H1 (cell line): Measurements from ENCODE around the gene CENPF. TPM values are rescaled to one million over a fixed set of nuclear protein-coding genes. Genes with fewer than 3 reads are reported as not detected.

ENCODE experiments used
- CTCF ChIA-PET: fragments of 300-600 bp; sonication (Branson Sonifier 250); formaldehyde crosslinking; loops from one replicate; lab custom pipeline; 2021; ENCODE audit not compliant: partially characterized antibody; lab: Charles Lee
- POLR2A ChIA-PET: fragments of 300-600 bp; sonication (Branson Sonifier 250); formaldehyde crosslinking; loops from one replicate; lab custom pipeline; 2021; ENCODE audit warnings: inconsistent platforms; ENCODE audit not compliant: partially characterized antibody; lab: Charles Lee
- DNase-seq, 2 experiments: peaks; one replicate each; pipeline versions ENCODE4 v3.0.0 to v3.0.0-alpha.2; 2010 to 2022; ENCODE audit warnings: low spot score in 2 of 2, low read depth in 1 of 2, mixed read lengths in 1 of 2
- FAIRE-seq: peaks from 2 replicates; lab custom pipeline; 2011; peaks lifted over from hg19 to GRCh38; lab: Jason Lieb, UNC
- H2AFZ ChIP-seq: 2 replicates; pipeline ENCODE4 v1.8.1; 2012; ENCODE audit warnings: low read length, inconsistent platforms
- H2AK5ac ChIP-seq: 2 replicates; pipeline ENCODE4 v1.6.1; 2013; ENCODE audit warnings: low read depth, low read length
- H2BK120ac ChIP-seq: replicated peaks from 2 replicates; pipeline ENCODE3; 2013; ENCODE audit warnings: low read depth, low read length, inconsistent platforms
- H2BK12ac ChIP-seq: 2 replicates; pipeline ENCODE4 v1.6.1; 2013; ENCODE audit warnings: low read depth, low read length
- H2BK15ac ChIP-seq: 2 replicates; pipeline ENCODE4 v1.6.1; 2013; ENCODE audit warnings: low read length
- H2BK20ac ChIP-seq: 2 replicates; pipeline ENCODE4 v1.6.1; 2013; ENCODE audit warnings: low read length
- H2BK5ac ChIP-seq: 2 replicates; pipeline ENCODE4 v1.6.1; 2013; ENCODE audit warnings: low read depth, low read length
- H3K14ac ChIP-seq: 2 replicates; pipeline ENCODE4 v1.6.1; 2013; ENCODE audit warnings: inconsistent platforms; ENCODE audit not compliant: insufficient read length
- H3K18ac ChIP-seq: 2 replicates; pipeline ENCODE4 v1.6.1; 2013; ENCODE audit warnings: low read length; ENCODE audit errors: extremely low read depth
- H3K23ac ChIP-seq: 2 replicates; pipeline ENCODE4 v1.6.1; 2013; ENCODE audit warnings: inconsistent platforms; ENCODE audit not compliant: insufficient read length
- H3K23me2 ChIP-seq: 2 replicates; pipeline ENCODE4 v1.6.1; 2013; ENCODE audit warnings: low read depth, low read length
- H3K27ac ChIP-seq: 2 replicates; pipeline ENCODE4 v1.6.1; 2011; ENCODE audit warnings: low read depth, low read length, inconsistent platforms
- H3K27me3 ChIP-seq, 4 experiments: replicated peaks in 1 of 4; 1 replicate in 1 of 4; 2 replicates in 3 of 4; pipeline versions ENCODE4 v1.6.1 to v1.8.1; 2011 to 2013; ENCODE audit warnings: low read length in 3 of 4, mild to moderate bottlenecking in 3 of 4, inconsistent platforms in 2 of 4, mixed read lengths in 2 of 4, moderate library complexity in 1 of 4; ENCODE audit not compliant: control insufficient read depth in 3 of 4, insufficient read depth in 3 of 4; ENCODE audit errors: extremely low read depth in 1 of 4
- H3K36me3 ChIP-seq, 4 experiments: 2 replicates each; pipeline versions ENCODE4 v1.6.1 to v1.8.1; 2011 to 2013; ENCODE audit warnings: mild to moderate bottlenecking in 4 of 4, low read length in 3 of 4, moderate library complexity in 2 of 4, control low read depth in 1 of 4, inconsistent platforms in 1 of 4; ENCODE audit not compliant: insufficient read depth in 4 of 4, control insufficient read depth in 2 of 4
- H3K4ac ChIP-seq: replicated peaks from 2 replicates; pipeline ENCODE3; 2013; ENCODE audit warnings: low read length, low read depth, mixed read lengths, inconsistent platforms; ENCODE audit not compliant: insufficient read length
- H3K4me1 ChIP-seq, 4 experiments: replicated peaks in 1 of 4; 1 replicate in 1 of 4; 2 replicates in 3 of 4; pipeline versions ENCODE4 v1.6.1 to v1.8.1; 2011 to 2013; ENCODE audit warnings: low read length in 3 of 4, inconsistent platforms in 2 of 4, mixed read lengths in 1 of 4; ENCODE audit not compliant: insufficient read depth in 4 of 4, control insufficient read depth in 3 of 4
- H3K4me2 ChIP-seq, 2 experiments: 2 replicates each; pipeline versions ENCODE4 v1.6.1 to v1.8.1; 2011 to 2013; ENCODE audit warnings: low read depth in 2 of 2, low read length in 2 of 2, control low read depth in 1 of 2, inconsistent platforms in 1 of 2, mild to moderate bottlenecking in 1 of 2; ENCODE audit not compliant: insufficient read depth in 1 of 2
- H3K4me3 ChIP-seq, 4 experiments: fragments of 200-600, 300-600 bp in 1 of 4; sonication (generic), shearing (Covaris generic), sonication (Bioruptor Twin) in 1 of 4; 2 replicates each; pipeline versions ENCODE4 v1.5.1 to v1.8.1; 2011 to 2016; ENCODE audit warnings: low read length in 4 of 4, low read depth in 3 of 4, control low read depth in 2 of 4, inconsistent platforms in 2 of 4, mild to moderate bottlenecking in 2 of 4, mixed read lengths in 1 of 4, moderate library complexity in 1 of 4; ENCODE audit not compliant: insufficient read depth in 2 of 4; ENCODE audit errors: extremely low read depth in 1 of 4
- H3K56ac ChIP-seq: replicated peaks from 2 replicates; pipeline ENCODE3; 2013; ENCODE audit warnings: low read depth, mild to moderate bottlenecking, mixed read lengths, low read length, inconsistent platforms; ENCODE audit not compliant: insufficient read length
- H3K79me1 ChIP-seq: 2 replicates; pipeline ENCODE4 v1.6.1; 2013; ENCODE audit warnings: low read depth, low read length, control low read depth
- H3K79me2 ChIP-seq, 2 experiments: 2 replicates each; pipeline versions ENCODE4 v1.6.1 to v1.8.1; 2012 to 2013; ENCODE audit warnings: low read length in 2 of 2, mild to moderate bottlenecking in 2 of 2, inconsistent platforms in 1 of 2; ENCODE audit not compliant: insufficient read depth in 2 of 2, control insufficient read depth in 1 of 2
- H3K9ac ChIP-seq, 4 experiments: replicated peaks in 1 of 4; 1 replicate in 1 of 4; 2 replicates in 3 of 4; pipeline versions ENCODE4 v1.6.1 to v1.8.1; 2011 to 2013; ENCODE audit warnings: low read depth in 3 of 4, low read length in 3 of 4, control low read depth in 2 of 4, mild to moderate bottlenecking in 2 of 4, moderate library complexity in 2 of 4, inconsistent platforms in 1 of 4; ENCODE audit errors: extremely low read depth in 1 of 4
- H3K9me3 ChIP-seq, 2 experiments: 2 replicates each; pipeline versions ENCODE4 v1.6.1 to v1.8.1; 2012 to 2013; ENCODE audit warnings: mild to moderate bottlenecking in 2 of 2, moderate library complexity in 2 of 2, control low read depth in 1 of 2, inconsistent platforms in 1 of 2, low read depth in 1 of 2, low read length in 1 of 2, mixed read lengths in 1 of 2; ENCODE audit not compliant: insufficient read depth in 2 of 2
- H4K20me1 ChIP-seq, 2 experiments: replicated peaks in 1 of 2; 2 replicates each; pipeline versions ENCODE3 to v1.8.1; 2011 to 2013; ENCODE audit warnings: inconsistent platforms in 2 of 2, low read length in 2 of 2, mild to moderate bottlenecking in 1 of 2; ENCODE audit not compliant: insufficient read depth in 2 of 2, control insufficient read depth in 1 of 2
- H4K5ac ChIP-seq: 2 replicates; pipeline ENCODE4 v1.6.1; 2013; ENCODE audit warnings: low read length, low read depth, mixed read lengths, inconsistent platforms; ENCODE audit not compliant: insufficient read length
- H4K8ac ChIP-seq: 2 replicates; pipeline ENCODE4 v1.8.0; 2013; ENCODE audit warnings: mild to moderate bottlenecking, moderate library complexity, low read length, inconsistent platforms; ENCODE audit not compliant: insufficient read depth; ENCODE audit errors: extremely low read depth
- H4K91ac ChIP-seq: replicated peaks from 2 replicates; pipeline ENCODE3; 2013; ENCODE audit warnings: low read length, mixed read lengths, inconsistent platforms; ENCODE audit not compliant: insufficient read length
- CTBP2 ChIP-seq: IDR thresholded peaks from 2 replicates; pipeline ENCODE4 v1.7.0; 2011; ENCODE audit warnings: borderline replicate concordance, mild to moderate bottlenecking, moderate library complexity, mixed read lengths, low read length; ENCODE audit not compliant: insufficient read depth, insufficient read length
- KDM1A ChIP-seq: fragments of 200-600, 300-600 bp; sonication (generic); IDR thresholded peaks from 2 replicates; pipeline ENCODE4 v1.7.1; 2016; ENCODE audit warnings: mild to moderate bottlenecking, low read length, borderline replicate concordance
- SRF ChIP-seq: IDR thresholded peaks from 2 replicates; pipeline ENCODE4 v1.6.1; 2011; ENCODE audit warnings: mild to moderate bottlenecking, low read depth, low read length, moderate library complexity
- WGBS, 2 experiments: shearing (Covaris generic) in 1 of 2; methylation state at CpG; one replicate each; pipeline versions ENCODE4 v1.1.6 to v1.1.7; 2013 to 2015; ENCODE audit warnings: low lambda C conversion rate in 2 of 2, mixed read lengths in 2 of 2, inconsistent platforms in 1 of 2, low coverage in 1 of 2, missing lambda C conversion rate in 1 of 2; ENCODE audit not compliant: insufficient replicate concordance in 2 of 2, insufficient coverage in 1 of 2, insufficient read length in 1 of 2; ENCODE audit errors: extremely low coverage in 1 of 2, missing lambda C conversion rate in 1 of 2; 5-methylcytosine and 5-hydroxymethylcytosine counted together
- polyA plus RNA-seq, 7 experiments: library from polyadenylated mRNA; depleted of rRNA in 3 of 7; stranded (reverse) in 5 of 7; unstranded in 2 of 7; fragments of >200 nt in 5 of 7; fragments of 200-250 nt in 2 of 7; gene quantifications; 1 replicate in 5 of 7; 2 replicates in 1 of 7; 4 replicates in 1 of 7; pipeline versions ENCODE4 v1.2.1 to v1.2.3, GENCODE V29; 2011 to 2013; ENCODE audit warnings: missing spikeins in 2 of 7, mixed read lengths in 2 of 7
- total RNA-seq: library from RNA; stranded (reverse); fragmentation: NEBNext Ultra II Directional; extraction: Animal tissue kit (Norgen Biotek cat#: 25700); gene quantifications from 2 replicates; pipeline ENCODE4 v1.2.1, GENCODE V29; 2021

CENPF gene
- total and polyA plus RNA-seq, 2 of the 8 experiments (the other 6 are each of a cell fraction or from before 2014, with no cell fraction given), result 13.7 to 170 TPM

DNA sequence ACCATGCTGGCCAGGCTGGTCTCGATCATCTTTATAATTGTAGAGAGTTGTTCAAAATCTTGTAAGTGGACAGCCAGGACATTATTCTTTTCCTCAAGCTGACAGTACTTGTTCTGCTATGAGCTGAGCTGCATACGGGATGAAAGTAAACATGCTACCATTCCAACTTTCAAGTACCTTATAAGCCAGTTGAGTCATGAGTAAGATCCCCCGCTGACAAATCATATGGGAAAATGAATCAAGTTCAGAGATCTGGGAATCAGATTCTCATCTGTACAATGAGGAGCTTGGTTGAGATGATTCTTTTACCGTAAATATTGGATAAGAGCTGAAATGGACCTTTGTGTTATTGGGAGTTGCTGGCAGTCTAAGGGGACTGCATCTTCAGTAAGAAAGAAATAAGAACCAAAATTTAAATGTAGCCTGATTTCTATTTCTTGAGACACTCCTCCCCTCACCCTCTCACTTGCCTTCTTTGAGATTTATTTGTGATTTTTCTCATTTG, 62.7 kb downstream of the CENPF start:
- H2BK12ac ChIP-seq, result no peak overlapping the region
- no peak overlapping the region for H3K4ac ChIP-seq
- H3K4me1 ChIP-seq, result no peaks in the 10 kb centered on the region
- no peak overlapping the region for H3K14ac ChIP-seq
- no peak overlapping the region for H3K23ac ChIP-seq
- H4K20me1 ChIP-seq, result no peaks in the 10 kb centered on the region
- H2BK20ac ChIP-seq, result no peak overlapping the region
- no peaks in the 10 kb centered on the region for H3K27me3 ChIP-seq
- peaks cover 12 to 83% (median 57%) of the 10 kb centered on the region in 4 experiments; a peak in 7 of 8 replicates for H3K36me3 ChIP-seq
- H3K9ac ChIP-seq, result no peak overlapping the region
- H3K4me2 ChIP-seq, result no peak overlapping the region
- H2BK15ac ChIP-seq, result no peak overlapping the region
- DNase-seq, result no peak
- no peaks in the 10 kb centered on the region for H3K9me3 ChIP-seq
- no peaks in the 10 kb centered on the region; a peak in 1 of 4 replicates for H3K79me2 ChIP-seq
- H2AFZ ChIP-seq, result no peak overlapping the region
- no peak overlapping the region for H4K91ac ChIP-seq
- 96% methylated on average over 4 of the region's 4 CpGs; no CpG with 5 or more reads in 1 of the 2 experiments for WGBS, 2 experiments
- no peak overlapping the region for H2BK120ac ChIP-seq
- POLR2A ChIA-PET, result no interaction called here
- H4K5ac ChIP-seq, result no peak overlapping the region
- H4K8ac ChIP-seq, result no peak overlapping the region
- no peak overlapping the region for H3K18ac ChIP-seq
- H3K56ac ChIP-seq, result no peak overlapping the region
- CTCF ChIA-PET, result interaction anchor here (0.8 to 1.2 kb wide), 3 partner anchors 13 to 28 kb away, joined by 3 to 5 read pairs (median 3); no protein-coding TSS in a partner anchor
- H3K27ac ChIP-seq, result no peak overlapping the region
- FAIRE-seq, result no peak
- no peaks in the 10 kb centered on the region for H3K23me2 ChIP-seq
- H2AK5ac ChIP-seq, result no peak overlapping the region
- H2BK5ac ChIP-seq, result no peak overlapping the region
- H3K79me1 ChIP-seq, result no peaks in the 10 kb centered on the region
- no peak overlapping the region for H3K4me3 ChIP-seq
- TF ChIP-seq KDM1A (no peak), CTBP2 (no peak), SRF (no peak)
